K562 (cell line): ENCODE results near the gene CLPSL2. TPM values are rescaled to one million over a fixed set of nuclear protein-coding genes. Genes with fewer than 3 reads are reported as not detected.

ENCODE experiments used
- ATAC-seq: fragments of 200-7000 bp; cut with Tn5 transposase; 3 replicates; pipeline ENCODE4 v1.9.1; 2020; ENCODE audit warnings: moderate library complexity
- BruUV-seq: library from RNA; stranded (reverse); fragments of 400-500 nt; replicated peaks from 2 replicates; lab custom pipeline; 2021; lab: Mats Ljungman, UMichigan
- CTCF ChIA-PET: fragments of 300-600 bp; formaldehyde crosslinking; extraction: SDS; loops from one replicate; lab custom pipeline; 2021; ENCODE audit warnings: low intra/inter-chr PET ratio; lab: Yijun Ruan, JAX
- POLR2A ChIA-PET: fragments of 300-600, 350-650 bp; sonication (Branson Sonifier 250); formaldehyde crosslinking; extraction: SDS; loops from one replicate; lab custom pipeline; 2021; ENCODE audit warnings: antibody characterized with exemption, inconsistent platforms; lab: Yijun Ruan, JAX
- DNase-seq, 4 experiments: peaks; one replicate each; pipeline versions ENCODE4 v3.0.0 to v3.0.0-alpha.2; 2011 to 2018; ENCODE audit warnings: low spot score in 3 of 4, mixed read lengths in 3 of 4; ENCODE audit errors: extremely low read depth in 1 of 4
- FAIRE-seq: peaks from 2 replicates; lab custom pipeline; 2011; peaks lifted over from hg19 to GRCh38; lab: Jason Lieb, UNC
- H2AFZ ChIP-seq: 2 replicates; pipeline ENCODE4 v1.6.0; 2011; ENCODE audit warnings: low read depth, low read length, control low read depth, inconsistent platforms
- H3K27ac ChIP-seq: fragments of 200-600 bp; 3 replicates; pipeline ENCODE4 v1.8.0; 2011; ENCODE audit warnings: low read depth, mild to moderate bottlenecking, control low read depth, inconsistent platforms, low read length, moderate library complexity, mixed read lengths; ENCODE audit errors: extremely low read depth
- H3K27me3 ChIP-seq, 2 experiments: fragments of 300-600 bp in 1 of 2; 2 replicates in 1 of 2; 3 replicates in 1 of 2; pipeline versions ENCODE4 v1.6.0 to v1.8.0; 2011; ENCODE audit warnings: inconsistent platforms in 2 of 2, low read length in 2 of 2, mild to moderate bottlenecking in 1 of 2, mixed read lengths in 1 of 2, moderate library complexity in 1 of 2; ENCODE audit not compliant: control insufficient read depth in 2 of 2, insufficient read depth in 2 of 2
- H3K36me3 ChIP-seq: fragments of 300-600 bp; 3 replicates; pipeline ENCODE4 v1.8.0; 2011; ENCODE audit warnings: mild to moderate bottlenecking, low read length, inconsistent platforms; ENCODE audit not compliant: control insufficient read depth, insufficient read depth
- H3K4me1 ChIP-seq, 2 experiments: fragments of 200-600 bp in 1 of 2; replicated peaks in 1 of 2; 2 replicates in 1 of 2; 3 replicates in 1 of 2; pipeline versions ENCODE4 v1.5.1 to v1.8.0; 2011; ENCODE audit warnings: inconsistent platforms in 2 of 2, low read length in 2 of 2, mild to moderate bottlenecking in 1 of 2, mixed read lengths in 1 of 2, moderate library complexity in 1 of 2; ENCODE audit not compliant: control insufficient read depth in 2 of 2, insufficient read depth in 2 of 2
- H3K4me2 ChIP-seq: 2 replicates; pipeline ENCODE4 v1.6.1; 2011; ENCODE audit warnings: low read length, control low read depth, inconsistent platforms, mixed read lengths; ENCODE audit not compliant: insufficient read depth
- H3K4me3 ChIP-seq: fragments of 200-600 bp; sonication (generic), shearing (Covaris generic); 2 replicates; pipeline ENCODE4 v1.5.1; 2016; ENCODE audit warnings: control low read depth, inconsistent platforms
- H3K79me2 ChIP-seq: fragments of 200-600 bp; 3 replicates; pipeline ENCODE4 v1.8.0; 2011; ENCODE audit warnings: low read length, inconsistent platforms; ENCODE audit not compliant: control insufficient read depth, insufficient read depth
- H3K9ac ChIP-seq, 2 experiments: 2 replicates each; pipeline versions ENCODE4 v1.6.0 to v1.6.1; 2011; ENCODE audit warnings: low read depth in 2 of 2, low read length in 2 of 2, control low read depth in 1 of 2, inconsistent platforms in 1 of 2, mild to moderate bottlenecking in 1 of 2, mixed read lengths in 1 of 2; ENCODE audit not compliant: insufficient read depth in 1 of 2
- H3K9me1 ChIP-seq: one replicate; pipeline ENCODE4 v1.6.0; 2011; ENCODE audit warnings: inconsistent platforms, mild to moderate bottlenecking, low read length, moderate library complexity; ENCODE audit not compliant: control insufficient read depth, insufficient read depth
- H3K9me3 ChIP-seq: replicated peaks from 2 replicates; pipeline ENCODE4 v1.5.1; 2011; ENCODE audit warnings: low read depth, low read length, inconsistent platforms; ENCODE audit not compliant: control insufficient read depth, insufficient read depth
- H4K20me1 ChIP-seq: replicated peaks from 2 replicates; pipeline ENCODE4 v1.6.1; 2011; ENCODE audit warnings: low read length, inconsistent platforms, mixed read lengths; ENCODE audit not compliant: control insufficient read depth, insufficient read depth
- ATF6 ChIP-seq: sonication (generic); formaldehyde crosslinking; IDR thresholded peaks from 2 replicates; pipeline ENCODE4 v1.4.0; 2020; ENCODE audit warnings: mild to moderate bottlenecking, missing genetic modification reagents
- BCLAF1 ChIP-seq, 2 experiments: fragments of 450-650 bp in 1 of 2; IDR thresholded peaks; 2 replicates each; pipeline ENCODE4 v1.6.1; 2011 to 2017; ENCODE audit warnings: low read depth in 2 of 2, antibody characterized with exemption in 1 of 2, borderline replicate concordance in 1 of 2, low read length in 1 of 2, mild to moderate bottlenecking in 1 of 2, mixed read lengths in 1 of 2; ENCODE audit not compliant: control insufficient read depth in 1 of 2
- BCOR ChIP-seq: fragments of 450-650 bp; IDR thresholded peaks from 2 replicates; pipeline ENCODE4 v1.6.1; 2016
- CBFA2T3 ChIP-seq: fragments of 450-650 bp; IDR thresholded peaks from 2 replicates; pipeline ENCODE4 v1.6.1; 2017
- E2F5 ChIP-seq: sonication (generic); formaldehyde crosslinking; IDR thresholded peaks from 2 replicates; pipeline ENCODE4 v1.8.0; 2022; ENCODE audit warnings: mild to moderate bottlenecking, missing genetic modification reagents
- EGR1 ChIP-seq: fragments of 450-650 bp; conservative IDR thresholded peaks from 2 replicates; pipeline ENCODE4 v1.6.1; 2017; ENCODE audit warnings: mild to moderate bottlenecking
- GATAD2A ChIP-seq: fragments of 450-650 bp; IDR thresholded peaks from 2 replicates; pipeline ENCODE4 v1.6.1; 2017
- KAT7 ChIP-seq: sonication (generic); formaldehyde crosslinking; IDR thresholded peaks from 2 replicates; pipeline ENCODE4 v1.8.0; 2022; ENCODE audit warnings: missing genetic modification reagents, mild to moderate bottlenecking, borderline replicate concordance
- KDM1A ChIP-seq, 2 experiments: fragments of 450-650 bp; IDR thresholded peaks; 2 replicates each; pipeline ENCODE4 v1.6.1; 2016; ENCODE audit warnings: mild to moderate bottlenecking in 2 of 2
- POU5F1 ChIP-seq: fragments of 150-350 bp; IDR thresholded peaks from 2 replicates; pipeline ENCODE4 v1.6.1; 2014; ENCODE audit warnings: borderline replicate concordance, low read length, low read depth, mild to moderate bottlenecking; ENCODE audit not compliant: partially characterized antibody
- RBM25 ChIP-seq: fragments of 200-400 bp; formaldehyde crosslinking; IDR thresholded peaks from 2 replicates; pipeline ENCODE4 v1.6.1; 2018; ENCODE audit warnings: low read length, low read depth, moderate library complexity; ENCODE audit not compliant: severe bottlenecking
- SMAD1 ChIP-seq: fragments of 150-350 bp; IDR thresholded peaks from 2 replicates; pipeline ENCODE4 v1.6.1; 2014; ENCODE audit warnings: low read length, low read depth; ENCODE audit not compliant: partially characterized antibody
- ZNF274 ChIP-seq: IDR thresholded peaks from 2 replicates; pipeline ENCODE4 v1.6.1; 2011; ENCODE audit warnings: low read depth, mild to moderate bottlenecking, low read length, moderate library complexity, borderline replicate concordance
- ZNF740 ChIP-seq, 3 experiments: fragments of 200-800 bp in 1 of 3; sonication (Bioruptor generic) in 1 of 3; sonication (generic) in 1 of 3; formaldehyde crosslinking in 1 of 3; IDR thresholded peaks; 2 replicates each; pipeline versions ENCODE4 v1.6.1 to v1.8.0; 2016 to 2022; ENCODE audit warnings: mild to moderate bottlenecking in 2 of 3, missing compliant biosample characterization in 2 of 3, missing genetic modification characterization in 2 of 3, missing genetic modification reagents in 1 of 3
- WGBS: fragments of 100-300 bp; shearing (Covaris generic); methylation state at CpG from one replicate; pipeline ENCODE4 v1.1.6; 2016; ENCODE audit warnings: low coverage, mixed read lengths; ENCODE audit not compliant: insufficient coverage; ENCODE audit errors: missing lambda C conversion rate; 5-methylcytosine and 5-hydroxymethylcytosine counted together
- in situ Hi-C: fragments of 300-500 bp; cut with MboI; formaldehyde crosslinking; loops from 4 replicates; pipeline ENCODE4 v1.15.0; 2018; ENCODE audit warnings: inconsistent platforms, mixed read lengths
- intact Hi-C: fragments of 100-400 bp; cut with micrococcal nuclease; formaldehyde crosslinking; loops from 2 replicates; pipeline ENCODE4 v1.14.2; 2022
- polyA plus RNA-seq, 8 experiments: library from polyadenylated mRNA; depleted of rRNA in 4 of 8; stranded (reverse) in 5 of 8; unstranded in 3 of 8; fragments of >200 nt; fragmentation: Nextera tagmentation in 2 of 8; fragmentation: Illumina TruSeq in 1 of 8; extraction: Ambion mirVana in 2 of 8; extraction: Trizol in 1 of 8; gene quantifications; 2 replicates each; pipeline versions ENCODE4 v1.2.1 to v1.2.3, GENCODE V29; 2011 to 2014; ENCODE audit warnings: inconsistent platforms in 1 of 8, missing spikeins in 1 of 8
- total RNA-seq, 7 experiments: library from RNA; depleted of rRNA in 6 of 7; stranded (reverse); fragments of >200 nt in 6 of 7; fragmentation: Illumina TruSeq in 2 of 7; extraction: Trizol in 2 of 7; gene quantifications; 2 replicates each; pipeline versions ENCODE4 v1.2.1 to v1.2.3, GENCODE V29; 2011 to 2021; ENCODE audit warnings: low replicate concordance in 1 of 7

The CLPSL2 gene
- total and polyA plus RNA-seq, 9 of the 15 experiments (the other 6 are each of a cell fraction or from before 2014, with no cell fraction given) = not detected

- CTCF ChIA-PET = no interaction called here
- H3K4me3 ChIP-seq = no peak overlapping the region
- FAIRE-seq = no peak
- no peaks in the 10 kb centered on the region for H3K4me1 ChIP-seq
- H3K9ac ChIP-seq = no peak overlapping the region
- H3K9me1 ChIP-seq = peaks cover 3% of the 10 kb centered on the region
- no peak for ATAC-seq
- no peaks in the 10 kb centered on the region for H3K36me3 ChIP-seq
- H2AFZ ChIP-seq = no peak overlapping the region
- in situ Hi-C loops = no loop called here
- BruUV-seq = no TSS peak
- peaks cover 27 to 70% of the 10 kb centered on the region in 2 experiments for H3K27me3 ChIP-seq
- intact Hi-C loops = no loop called here
- DNase-seq = peak in 3 of 4 experiments; percentile 17 to 21 (median 19)
- POLR2A ChIA-PET = interaction anchor here (0.6 to 3.6 kb wide), 2 partner anchors 8 to 369 kb away, joined by 3 to 48 read pairs; no protein-coding TSS in a partner anchor
- H3K27ac ChIP-seq = no peak overlapping the region
- WGBS = 2% methylated on average over 11 of the region's 11 CpGs
- no peak overlapping the region for H3K4me2 ChIP-seq
- H3K79me2 ChIP-seq = no peaks in the 10 kb centered on the region
- H3K9me3 ChIP-seq = no peaks in the 10 kb centered on the region
- peaks cover 3% of the 10 kb centered on the region; the same call in 1 of the 2 replicates for H4K20me1 ChIP-seq
- TF ChIP-seq EGR1 = 0 out of 2 replicates have a peak, but pooled peaks have one; percentile 6
- TF ChIP-seq KAT7 = no peak
- 0 out of 2 replicates have a peak, but pooled peaks have one; percentile 47 for TF ChIP-seq BCOR
- no peak for TF ChIP-seq E2F5 (CRISPR knock-in tag)
- no peak for TF ChIP-seq CBFA2T3
- peak; percentile 7; the same call in 1 of the 2 replicates for TF ChIP-seq ZNF740 (CRISPR knock-in tag; IDR thresholded peaks at IDR 0.05)
- TF ChIP-seq ZNF740 (tag; IDR thresholded peaks at IDR 0.05) = no peak
- TF ChIP-seq POU5F1 = no peak
- peak in 1 of 2 experiments; percentile 38; a peak in 1 of 4 replicates for TF ChIP-seq KDM1A (IDR thresholded peaks at IDR 0.05)
- no peak for TF ChIP-seq BCLAF1 (IDR thresholded peaks at IDR 0.05; ENCODE audit: borderline replicate concordance in 1 of 2, control insufficient read depth in 1 of 2, low read depth in 2 of 2, low read length in 1 of 2)
- TF ChIP-seq GATAD2A = no peak
- TF ChIP-seq RBM25 = peak; percentile 81
- no peak for TF ChIP-seq ZNF274
- TF ChIP-seq ATF6 (CRISPR knock-in tag) = no peak
- no peak for TF ChIP-seq SMAD1
Observed at GRCh38 chr6:35795453-35796071, 19.2 kb downstream of the CLPSL2 start.
